ENCODE results near the gene COLEC12.
"Not testable (repeated sequence)": the region's sequence is repeated elsewhere in the genome, so short reads cannot be mapped to it uniquely, and the experiment has no call there.

The COLEC12 gene

DNA sequence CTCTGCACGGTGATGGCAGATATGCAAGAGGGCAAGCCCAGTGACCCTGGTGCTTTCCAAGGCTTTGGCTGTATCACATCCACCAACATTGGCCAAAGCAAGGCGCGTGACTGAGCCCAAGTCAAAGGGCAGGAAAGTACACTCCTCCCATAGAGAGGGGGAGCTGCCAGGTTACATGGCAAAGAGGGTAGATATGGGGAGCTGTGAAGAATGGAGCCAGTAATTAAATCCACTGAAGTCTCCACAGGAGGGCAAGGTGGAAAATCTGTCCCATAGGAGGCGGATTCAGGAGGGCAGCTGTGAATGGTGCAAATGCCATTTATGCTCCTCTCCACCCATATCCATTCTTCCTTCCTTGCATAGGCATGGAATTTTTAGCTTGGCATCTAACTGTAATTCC lies 188.1 kb downstream of the COLEC12 start:
- DNase-seq = no peak

GRCh38 chr18:310042-310441 lies 190.5 kb downstream of the COLEC12 start:
- no peak for DNase-seq

- not testable (repeated sequence) for DNase-seq
These were observed 192.4 kb downstream of the COLEC12 start for GRCh38 chr18:308086-308485.

DNA sequence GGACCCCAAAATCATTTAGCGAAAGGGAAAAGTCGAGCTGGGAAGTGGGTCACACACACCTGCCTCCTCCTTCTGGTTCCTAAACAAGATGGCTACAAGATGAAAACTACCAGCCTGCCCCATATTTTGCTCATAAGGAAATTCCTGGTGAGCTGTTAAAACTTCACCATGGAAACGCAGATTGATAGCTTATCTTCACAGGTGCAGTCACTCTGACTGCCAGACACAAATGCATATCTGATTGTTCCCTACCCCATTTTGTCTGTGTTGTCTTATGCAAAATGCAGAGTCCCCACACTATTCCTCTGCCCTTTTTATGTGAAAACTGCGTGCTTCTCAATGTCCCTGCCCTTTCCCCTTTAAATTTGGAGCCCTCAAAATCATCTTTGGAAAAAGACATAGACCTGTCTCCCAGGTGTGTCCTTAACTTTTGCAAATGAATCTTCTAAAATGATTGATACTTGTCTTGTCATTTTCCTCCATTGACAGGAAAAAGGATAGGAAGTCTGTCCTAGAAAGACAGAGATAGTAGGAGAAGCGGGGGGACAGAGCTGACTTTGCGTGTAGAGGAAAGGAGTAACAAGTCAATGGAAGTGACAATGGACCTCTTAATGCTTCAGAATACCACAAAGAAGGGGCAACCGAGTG lies 193.8 kb downstream of the COLEC12 start:
- DNase-seq = no peak

DNA sequence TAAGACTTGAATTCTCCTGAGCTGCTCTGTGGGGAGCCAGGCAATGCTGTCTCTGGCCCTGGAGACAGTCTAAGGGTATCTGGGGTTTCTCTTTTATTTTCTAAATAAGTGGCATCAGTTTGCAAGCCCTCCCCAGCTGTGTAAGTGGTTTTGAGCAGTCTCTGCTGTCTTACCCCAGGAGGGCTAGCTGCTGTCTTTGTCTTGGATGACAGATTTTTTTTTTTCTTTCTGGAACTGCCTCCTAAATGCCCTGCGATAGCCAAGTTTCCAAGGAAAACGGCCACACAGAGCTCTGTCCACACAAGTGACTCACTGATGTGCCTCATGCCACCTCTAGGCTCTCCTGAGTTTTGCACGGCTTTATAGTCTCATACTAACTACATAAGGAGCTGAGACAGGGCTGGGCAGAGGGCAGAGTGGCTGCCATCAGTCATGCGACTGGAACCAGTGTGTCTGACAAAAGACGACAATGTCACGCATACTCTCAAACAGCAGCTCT lies 195.4 kb downstream of the COLEC12 start:
- no peak for DNase-seq

DNA sequence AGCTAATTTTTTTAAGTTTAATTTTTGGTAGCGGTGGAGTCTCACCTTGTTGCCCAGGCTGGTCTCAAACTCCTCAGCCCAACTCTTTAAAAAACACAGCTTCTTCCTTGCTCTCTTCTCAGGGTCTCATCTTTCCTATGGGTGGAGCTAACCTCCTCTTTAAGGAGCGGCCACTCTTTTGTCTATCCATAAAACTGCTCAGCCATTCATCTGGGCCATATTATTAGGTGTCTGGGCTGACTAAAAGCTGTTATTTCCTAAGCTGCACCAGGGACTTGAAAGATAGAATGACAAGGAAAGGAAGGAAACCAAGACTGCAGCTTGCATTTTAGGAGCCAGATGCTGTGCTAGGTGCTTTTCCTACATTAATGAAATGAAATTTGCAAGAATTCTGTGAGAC lies 196.9 kb downstream of the COLEC12 start:
- no peak for DNase-seq

DNA sequence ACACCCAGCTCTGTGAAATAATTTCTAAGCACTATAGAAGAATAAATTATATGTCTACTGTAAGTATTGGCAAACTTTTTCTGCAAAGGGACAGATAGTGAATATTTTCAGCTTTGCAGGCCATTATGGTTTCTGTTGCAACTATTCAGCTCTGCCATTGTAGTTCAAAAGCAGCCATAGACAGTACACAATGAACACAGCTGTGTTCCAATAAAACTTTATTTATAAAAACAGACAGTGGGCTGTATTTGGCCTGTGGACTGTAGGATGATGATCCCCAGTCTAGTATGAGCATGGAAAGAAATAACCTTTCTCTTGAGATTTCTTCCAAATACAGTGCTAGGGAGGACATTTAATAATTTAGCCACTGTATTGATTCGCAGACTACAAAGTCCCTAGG lies 197.5 kb downstream of the COLEC12 start:
- no peak for DNase-seq

GRCh38 chr18:302097-302496 lies 198.4 kb downstream of the COLEC12 start:
- DNase-seq = no peak

- DNase-seq = no peak
These were observed 202.6 kb downstream of the COLEC12 start for GRCh38 chr18:297936-298335.

- DNase-seq = no peak
These were observed 204.6 kb downstream of the COLEC12 start for GRCh38 chr18:295756-296490.

GRCh38 chr18:294566-294965 lies 205.9 kb downstream of the COLEC12 start:
- no peak for DNase-seq

- no peak for DNase-seq
These were observed 207.0 kb downstream of the COLEC12 start for GRCh38 chr18:293536-293935.

- no peak for DNase-seq
These were observed 208.2 kb downstream of the COLEC12 start for GRCh38 chr18:292271-292670.

DNA sequence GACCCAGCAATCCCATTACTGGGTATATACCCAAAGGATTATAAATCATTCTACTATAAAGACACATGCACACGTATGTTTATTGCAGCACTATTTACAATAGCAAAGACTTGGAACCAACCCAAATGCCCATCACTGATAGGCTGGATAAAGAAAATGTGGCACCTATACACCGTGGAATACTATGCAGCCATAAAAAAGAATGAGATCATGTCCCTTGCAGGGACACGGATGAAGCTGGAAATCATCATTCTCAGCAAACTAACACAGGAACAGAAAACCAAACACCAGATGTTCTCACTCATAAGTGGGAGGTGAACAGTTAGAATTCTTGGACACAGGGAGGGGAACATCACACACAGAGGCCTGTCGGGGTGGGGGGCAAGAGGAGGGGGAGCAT lies 210.5 kb downstream of the COLEC12 start:
- not testable (repeated sequence) for DNase-seq

DNA sequence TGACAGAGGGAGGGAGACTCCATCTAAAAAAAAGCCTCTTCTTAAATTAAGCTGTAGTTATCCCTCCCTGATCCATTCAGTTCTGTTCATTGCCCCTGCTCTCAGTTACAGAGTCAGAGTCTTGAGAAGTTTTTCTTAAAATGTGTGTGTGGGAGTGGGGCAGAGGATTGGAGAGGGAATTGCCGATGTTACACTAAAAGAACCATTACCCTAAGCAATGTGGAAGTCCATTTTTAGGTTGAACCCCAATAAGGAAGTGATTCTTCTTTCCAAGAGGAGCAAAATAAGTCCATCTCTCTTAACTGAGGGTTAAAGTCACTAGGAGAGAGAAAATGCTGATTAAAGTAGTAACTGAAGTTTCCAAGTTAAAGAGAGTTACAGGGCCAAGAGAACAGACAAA lies 211.5 kb downstream of the COLEC12 start:
- no peak for DNase-seq

DNA sequence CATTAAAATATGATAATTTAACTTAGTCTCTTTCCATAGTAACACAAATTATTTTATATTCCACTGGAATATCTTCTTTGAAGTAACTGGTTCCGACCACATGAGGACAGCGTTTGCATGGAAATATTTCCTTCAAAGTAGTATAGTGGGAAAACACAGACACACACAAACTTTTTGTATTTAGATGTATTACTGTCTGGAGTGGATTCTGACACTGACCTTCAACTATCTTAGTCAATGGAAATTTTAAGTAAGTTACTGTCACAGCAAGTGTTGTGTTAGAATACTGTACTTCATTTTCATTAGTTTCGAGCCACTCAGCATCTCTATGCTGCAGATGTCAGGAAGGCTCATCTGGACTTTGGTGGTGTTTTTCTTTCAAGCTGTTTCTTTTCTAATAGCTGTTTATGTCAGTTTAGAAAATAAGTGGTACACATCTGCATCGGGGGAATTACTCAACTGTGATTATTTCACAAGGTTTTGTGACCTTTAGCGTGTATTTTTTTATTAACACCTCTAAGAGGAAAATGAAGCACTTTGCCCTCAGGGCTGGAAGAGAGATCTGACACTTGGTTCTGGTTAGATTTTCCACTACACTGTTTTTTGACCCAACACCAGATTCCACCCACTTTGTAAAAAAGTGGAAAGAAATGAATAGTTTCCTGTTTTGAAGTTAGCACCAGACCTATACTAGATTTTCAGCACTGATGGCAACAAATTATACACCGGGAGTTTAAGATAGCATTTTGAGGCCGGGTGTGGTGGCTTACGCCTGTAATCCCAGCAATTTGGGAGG lies 213.8 kb downstream of the COLEC12 start:
- no peak for DNase-seq

- DNase-seq = no peak
These were observed 214.7 kb downstream of the COLEC12 start for GRCh38 chr18:285817-286216.

- no peak for DNase-seq
These were observed 225.0 kb downstream of the COLEC12 start for GRCh38 chr18:275486-275885.

- no peak for DNase-seq
These were observed 226.2 kb downstream of the COLEC12 start for GRCh38 chr18:274313-274712.

GRCh38 chr18:273525-273924 lies 227.0 kb downstream of the COLEC12 start:
- no peak for DNase-seq

- no peak for DNase-seq
These were observed 227.9 kb downstream of the COLEC12 start for GRCh38 chr18:272650-273049.

GRCh38 chr18:269480-270095 lies 230.9 kb downstream of the COLEC12 start:
- DNase-seq = no peak
